Pancreas (tissue), 10 donors: ENCODE data around the gene NTN1. TPM values are rescaled to one million over a fixed set of nuclear protein-coding genes. Genes with fewer than 3 reads are reported as not detected.
A peak's percentile ranks its signal among the peaks of the same experiment; 100 is the strongest.

Source experiments
- ATAC-seq, 4 donors: fragments of 200-7000 bp; cut with Tn5 transposase; one replicate each; pipeline versions ENCODE4 v1.8.0 to v1.9.1; 2020; ENCODE audit warnings: mild to moderate bottlenecking in 4 of 4, moderate library complexity in 4 of 4
- DNase-seq, 6 donors: peaks; one replicate each; pipeline ENCODE4 v3.0.0-alpha.2; 2020
- FAIRE-seq: peaks from 2 replicates; lab custom pipeline; 2012; peaks lifted over from hg19 to GRCh38; lab: Jason Lieb, UNC
- H3K27ac ChIP-seq, 4 donors: fragments of 200-600 bp; sonication (generic); 1 replicate in 3 of 4; 2 replicates in 1 of 4; pipeline versions ENCODE4 v1.5.0 to v1.8.0; 2020
- H3K27me3 ChIP-seq, 4 donors: fragments of 200-600 bp; one replicate each; pipeline ENCODE4 v1.8.0; 2021
- H3K36me3 ChIP-seq, 3 donors: fragments of 200-600 bp; sonication (generic) in 1 of 3; one replicate each; pipeline versions ENCODE4 v1.5.0 to v1.8.0; 2020 to 2021
- H3K4me1 ChIP-seq, 3 donors: fragments of 200-600 bp; one replicate each; pipeline ENCODE4 v1.8.0; 2021
- H3K4me3 ChIP-seq, 4 donors: fragments of 200-600 bp; sonication (generic) in 2 of 4; one replicate each; pipeline versions ENCODE4 v1.5.0 to v1.8.0; 2020 to 2021
- H3K9me3 ChIP-seq, 4 donors: fragments of 200-600 bp; one replicate each; pipeline ENCODE4 v1.8.0; 2021
- WGBS, 2 donors: extraction: QIAGEN DNeasy Blood & Tissue Kit; methylation state at CpG; one replicate each; pipeline ENCODE4 v1.1.7; 2013; 5-methylcytosine and 5-hydroxymethylcytosine counted together
- intact Hi-C, 3 donors: fragments of 100-400 bp; cut with DNase I; formaldehyde crosslinking; loops; one replicate each; pipeline versions ENCODE4 v1.11.1 to v1.14.2; 2022
- polyA plus RNA-seq, 2 donors: library from polyadenylated mRNA; stranded (reverse); fragments of 200-250 nt; gene quantifications; one replicate each; pipeline ENCODE4 v1.2.3, GENCODE V29; 2013
- total RNA-seq, 6 donors: library from RNA; stranded (reverse); fragmentation: NEBNext Ultra II Directional in 4 of 6; extraction: Animal tissue kit (Norgen Biotek cat#: 25700) in 4 of 6; gene quantifications; one replicate each; pipeline versions ENCODE4 v1.2.1 to v1.2.4, GENCODE V29; 2021 to 2023
- TF ChIP-seq, protein P1 (sequence below), 4 donors: fragments of 200-600 bp; sonication (generic) in 3 of 4; IDR thresholded peaks; one replicate each; pipeline versions ENCODE4 v1.5.0 to v1.8.0; 2021; ENCODE audit warnings: antibody characterized with exemption in 4 of 4
- donor health status: healthy with polysubstance abuse.
- donor health status: DM: no; HTN: no; CAD: no; lungs with moderate emphysema.
- donor health status: DM: no; HTN: no; CAD: no.
- donor health status: control.
- donor health status: control.
- donor health status: Bipolar disorder and iron deficiency.
- donor health status: DM: yes; HTN: yes; CAD: no.
- donor health status: DM: no; HTN: no; CAD: no.
- donor health status: DM: no; HTN: no; CAD: no.
- donor health status: DM: yes; HTN: yes; CAD: no.

Gene NTN1
- total and polyA plus RNA-seq, 8 donors: 1.8 to 4.3 (median 2.5) TPM

GRCh38 chr17:9001559-9001958, 19.8 kb upstream of the NTN1 start:
- Histone ChIP-seq H3K9me3 (no peaks in the 10 kb centered on the region), H3K36me3 (no peaks in the 10 kb centered on the region), H3K27ac (peak overlapping the region in 1 of 4 donors; percentile 41), H3K4me3 (no peak overlapping the region), H3K4me1 (peaks cover 0 to 4% (median 4%) of the 10 kb centered on the region in 3 donors), H3K27me3 (peaks cover 0 to 8% (median 3%) of the 10 kb centered on the region in 4 donors)
- peak in 3 of 4 donors; percentile 26 to 46 (median 42) for ATAC-seq
- no peak for DNase-seq
- no peak for FAIRE-seq
- TF ChIP-seq, protein P1, sequence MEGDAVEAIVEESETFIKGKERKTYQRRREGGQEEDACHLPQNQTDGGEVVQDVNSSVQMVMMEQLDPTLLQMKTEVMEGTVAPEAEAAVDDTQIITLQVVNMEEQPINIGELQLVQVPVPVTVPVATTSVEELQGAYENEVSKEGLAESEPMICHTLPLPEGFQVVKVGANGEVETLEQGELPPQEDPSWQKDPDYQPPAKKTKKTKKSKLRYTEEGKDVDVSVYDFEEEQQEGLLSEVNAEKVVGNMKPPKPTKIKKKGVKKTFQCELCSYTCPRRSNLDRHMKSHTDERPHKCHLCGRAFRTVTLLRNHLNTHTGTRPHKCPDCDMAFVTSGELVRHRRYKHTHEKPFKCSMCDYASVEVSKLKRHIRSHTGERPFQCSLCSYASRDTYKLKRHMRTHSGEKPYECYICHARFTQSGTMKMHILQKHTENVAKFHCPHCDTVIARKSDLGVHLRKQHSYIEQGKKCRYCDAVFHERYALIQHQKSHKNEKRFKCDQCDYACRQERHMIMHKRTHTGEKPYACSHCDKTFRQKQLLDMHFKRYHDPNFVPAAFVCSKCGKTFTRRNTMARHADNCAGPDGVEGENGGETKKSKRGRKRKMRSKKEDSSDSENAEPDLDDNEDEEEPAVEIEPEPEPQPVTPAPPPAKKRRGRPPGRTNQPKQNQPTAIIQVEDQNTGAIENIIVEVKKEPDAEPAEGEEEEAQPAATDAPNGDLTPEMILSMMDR (IDR thresholded peaks at IDR 0.05): no peak
- 50 to 64% methylated on average over 3 of the region's 3 CpGs for WGBS, 2 donors
- intact Hi-C loops: no loop called here

DNA sequence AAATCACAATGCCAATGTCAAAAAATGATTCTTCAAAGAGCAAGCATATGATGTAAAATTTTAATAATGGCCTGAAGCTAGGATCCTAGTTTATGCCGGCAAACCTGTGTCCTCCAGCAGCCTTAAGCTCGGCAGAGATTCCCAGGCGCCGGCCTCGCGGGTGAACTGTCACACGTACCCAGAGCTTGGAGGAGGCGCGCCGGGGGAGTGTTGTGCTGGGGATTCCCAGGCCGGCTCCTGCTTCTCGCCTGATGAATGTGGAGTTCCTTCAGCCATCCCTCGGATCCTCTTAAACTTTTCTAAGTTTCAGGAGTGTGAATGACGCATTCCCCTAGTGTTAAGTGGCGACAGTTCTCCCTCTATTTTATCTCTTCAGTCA, 19.1 kb upstream of the NTN1 start:
- intact Hi-C loops: no loop called here
- Histone ChIP-seq H3K9me3 (no peaks in the 10 kb centered on the region), H3K27me3 (peaks cover 0 to 8% (median 3%) of the 10 kb centered on the region in 4 donors), H3K27ac (no peak overlapping the region), H3K36me3 (no peaks in the 10 kb centered on the region), H3K4me3 (no peak overlapping the region), H3K4me1 (peaks cover 0 to 4% (median 4%) of the 10 kb centered on the region in 3 donors)
- WGBS, 2 donors: 41% methylated on average over 15 of the region's 15 CpGs
- ATAC-seq (peak in 1 of 4 donors; percentile 31), DNase-seq (no peak), FAIRE-seq (no peak)
- TF ChIP-seq, protein P1 (IDR thresholded peaks at IDR 0.05): no peak

GRCh38 chr17:9002606-9003354, 18.5 kb upstream of the NTN1 start:
- ATAC-seq (peak; percentile 57 to 80 (median 74)), DNase-seq (peak in 4 of 6 donors; percentile 41 to 75 (median 58)), FAIRE-seq (no peak)
- no peaks in the 10 kb centered on the region for H3K36me3 ChIP-seq
- no peaks in the 10 kb centered on the region for H3K9me3 ChIP-seq
- intact Hi-C loops: no loop called here
- H3K27ac ChIP-seq: no peak overlapping the region
- H3K27me3 ChIP-seq: peaks cover 0 to 8% (median 3%) of the 10 kb centered on the region in 4 donors
- TF ChIP-seq, protein P1 (IDR thresholded peaks at IDR 0.05): peak in 1 of 4 donors; percentile 12
- 3 to 4% methylated on average over 68 to 69 of the region's 69 CpGs for WGBS, 2 donors
- peak overlapping the region; percentile 27 to 56 (median 42) for H3K4me3 ChIP-seq
- H3K4me1 ChIP-seq: peaks cover 0 to 4% (median 4%) of the 10 kb centered on the region in 3 donors

- intact Hi-C loops: no loop called here
- FAIRE-seq (no peak), DNase-seq (peak in 2 of 6 donors; percentile 65 to 70), ATAC-seq (peak in 2 of 4 donors; percentile 20 to 45)
- no peaks in the 10 kb centered on the region for H3K36me3 ChIP-seq
- no peaks in the 10 kb centered on the region for H3K9me3 ChIP-seq
- H3K4me3 ChIP-seq: peak overlapping the region; percentile 27 to 56 (median 42)
- TF ChIP-seq, protein P1 (IDR thresholded peaks at IDR 0.05): no peak
- H3K4me1 ChIP-seq: peaks cover 0 to 4% (median 4%) of the 10 kb centered on the region in 3 donors
- peaks cover 0 to 8% (median 3%) of the 10 kb centered on the region in 4 donors for H3K27me3 ChIP-seq
- H3K27ac ChIP-seq: no peak overlapping the region
- WGBS, 2 donors: 2% methylated on average over 69 to 90 of the region's 90 CpGs
These were observed 17.8 kb upstream of the NTN1 start for GRCh38 chr17:9003355-9004131.
